ENCODE measurements around the gene GPHA2.
A peak's percentile ranks its signal among the peaks of the same experiment; 100 is the strongest.

The GPHA2 gene

GRCh38 chr11:64894070-64894811, 41.5 kb downstream of the GPHA2 start:
- Histone ChIP-seq H3K27ac (ENCODE audit: low read length) (no peak overlapping the region), H3K9ac (ENCODE audit: low read depth, low read length) (no peak overlapping the region; the same call in 1 of the 2 replicates), H3K9me3 (ENCODE audit: insufficient read depth, low read depth, low read length) (no peaks in the 10 kb centered on the region), H3K27me3 (ENCODE audit: insufficient read depth, low read length) (no peaks in the 10 kb centered on the region), H3K4me1 (ENCODE audit: insufficient read depth, low read length) (no peaks in the 10 kb centered on the region), H3K4me3 (ENCODE audit: low read length) (no peak overlapping the region), H3K36me3 (ENCODE audit: insufficient read depth, low read depth, low read length) (peaks cover 9% of the 10 kb centered on the region; the same call in 1 of the 2 replicates)

GRCh38 chr11:64893194-64894069, 42.3 kb downstream of the GPHA2 start:
- Histone ChIP-seq H3K9me3 (ENCODE audit: insufficient read depth, low read depth, low read length) (no peaks in the 10 kb centered on the region), H3K4me1 (ENCODE audit: insufficient read depth, low read length) (no peaks in the 10 kb centered on the region), H3K4me3 (ENCODE audit: low read length) (no peak overlapping the region), H3K27me3 (ENCODE audit: insufficient read depth, low read length) (no peaks in the 10 kb centered on the region), H3K36me3 (ENCODE audit: insufficient read depth, low read depth, low read length) (peaks cover 9% of the 10 kb centered on the region; the same call in 1 of the 2 replicates), H3K27ac (ENCODE audit: low read length) (no peak overlapping the region), H3K9ac (ENCODE audit: low read depth, low read length) (no peak overlapping the region; the same call in 1 of the 2 replicates)

- peaks cover 9% of the 10 kb centered on the region; the same call in 1 of the 2 replicates for H3K36me3 ChIP-seq (ENCODE audit: insufficient read depth, low read depth, low read length)
- H3K4me1 ChIP-seq (ENCODE audit: insufficient read depth, low read length) = peaks cover 3% of the 10 kb centered on the region; the same call in 1 of the 2 replicates
- no peaks in the 10 kb centered on the region for H3K9me3 ChIP-seq (ENCODE audit: insufficient read depth, low read depth, low read length)
- no peak overlapping the region for H3K9ac ChIP-seq (ENCODE audit: low read depth, low read length)
- H3K27me3 ChIP-seq (ENCODE audit: insufficient read depth, low read length) = no peaks in the 10 kb centered on the region
- H3K4me3 ChIP-seq (ENCODE audit: low read length) = no peak overlapping the region
- no peak overlapping the region for H3K27ac ChIP-seq (ENCODE audit: low read length)
Measured at GRCh38 chr11:64892838-64893193, 42.9 kb downstream of the GPHA2 start.

- Histone ChIP-seq H3K27me3 (ENCODE audit: insufficient read depth, low read length) (no peaks in the 10 kb centered on the region), H3K4me1 (ENCODE audit: insufficient read depth, low read length) (peaks cover 3% of the 10 kb centered on the region; the same call in 1 of the 2 replicates), H3K9ac (ENCODE audit: low read depth, low read length) (no peak overlapping the region), H3K27ac (ENCODE audit: low read length) (no peak overlapping the region), H3K9me3 (ENCODE audit: insufficient read depth, low read depth, low read length) (no peaks in the 10 kb centered on the region), H3K4me3 (ENCODE audit: low read length) (no peak overlapping the region), H3K36me3 (ENCODE audit: insufficient read depth, low read depth, low read length) (peaks cover 5% of the 10 kb centered on the region; the same call in 1 of the 2 replicates)
Measured at GRCh38 chr11:64892411-64892831, 43.3 kb downstream of the GPHA2 start.

- no peak overlapping the region for H3K9ac ChIP-seq (ENCODE audit: low read depth, low read length)
- H3K4me3 ChIP-seq (ENCODE audit: low read length) = no peak overlapping the region
- H3K36me3 ChIP-seq (ENCODE audit: insufficient read depth, low read depth, low read length) = no peaks in the 10 kb centered on the region
- no peak overlapping the region for H3K27ac ChIP-seq (ENCODE audit: low read length)
- H3K4me1 ChIP-seq (ENCODE audit: insufficient read depth, low read length) = peaks cover 3% of the 10 kb centered on the region; the same call in 1 of the 2 replicates
- no peaks in the 10 kb centered on the region for H3K27me3 ChIP-seq (ENCODE audit: insufficient read depth, low read length)
- no peaks in the 10 kb centered on the region for H3K9me3 ChIP-seq (ENCODE audit: insufficient read depth, low read depth, low read length)
Measured at GRCh38 chr11:64891880-64892279, 43.8 kb downstream of the GPHA2 start.

- Histone ChIP-seq H3K4me3 (ENCODE audit: low read length) (no peak overlapping the region), H3K9me3 (ENCODE audit: insufficient read depth, low read depth, low read length) (no peaks in the 10 kb centered on the region), H3K4me1 (ENCODE audit: insufficient read depth, low read length) (peaks cover 3% of the 10 kb centered on the region; the same call in 1 of the 2 replicates), H3K27ac (ENCODE audit: low read length) (no peak overlapping the region), H3K9ac (ENCODE audit: low read depth, low read length) (no peak overlapping the region), H3K27me3 (ENCODE audit: insufficient read depth, low read length) (no peaks in the 10 kb centered on the region), H3K36me3 (ENCODE audit: insufficient read depth, low read depth, low read length) (no peaks in the 10 kb centered on the region)
Measured at GRCh38 chr11:64891215-64891848, 44.4 kb downstream of the GPHA2 start.

- H3K36me3 ChIP-seq (ENCODE audit: insufficient read depth, low read depth, low read length) = no peaks in the 10 kb centered on the region
- no peak overlapping the region for H3K9ac ChIP-seq (ENCODE audit: low read depth, low read length)
- no peaks in the 10 kb centered on the region for H3K27me3 ChIP-seq (ENCODE audit: insufficient read depth, low read length)
- no peak overlapping the region for H3K4me3 ChIP-seq (ENCODE audit: low read length)
- no peak overlapping the region for H3K27ac ChIP-seq (ENCODE audit: low read length)
- no peaks in the 10 kb centered on the region for H3K9me3 ChIP-seq (ENCODE audit: insufficient read depth, low read depth, low read length)
- peaks cover 3% of the 10 kb centered on the region; the same call in 1 of the 2 replicates for H3K4me1 ChIP-seq (ENCODE audit: insufficient read depth, low read length)
Measured at GRCh38 chr11:64890522-64890939, 45.2 kb downstream of the GPHA2 start.

GRCh38 chr11:64888729-64889511, 46.8 kb downstream of the GPHA2 start:
- Histone ChIP-seq H3K9ac (ENCODE audit: low read depth, low read length) (no peak overlapping the region), H3K4me1 (ENCODE audit: insufficient read depth, low read length) (peaks cover 3% of the 10 kb centered on the region; the same call in 1 of the 2 replicates), H3K36me3 (ENCODE audit: insufficient read depth, low read depth, low read length) (no peaks in the 10 kb centered on the region), H3K9me3 (ENCODE audit: insufficient read depth, low read depth, low read length) (no peaks in the 10 kb centered on the region), H3K27me3 (ENCODE audit: insufficient read depth, low read length) (no peaks in the 10 kb centered on the region), H3K27ac (ENCODE audit: low read length) (no peak overlapping the region), H3K4me3 (ENCODE audit: low read length) (no peak overlapping the region)

GRCh38 chr11:64888406-64888728, 47.3 kb downstream of the GPHA2 start:
- Histone ChIP-seq H3K4me1 (ENCODE audit: insufficient read depth, low read length) (peaks cover 3% of the 10 kb centered on the region; the same call in 1 of the 2 replicates), H3K9ac (ENCODE audit: low read depth, low read length) (peak overlapping the region; percentile 62; the same call in 1 of the 2 replicates), H3K4me3 (ENCODE audit: low read length) (peak overlapping the region; percentile 51; the same call in 1 of the 2 replicates), H3K36me3 (ENCODE audit: insufficient read depth, low read depth, low read length) (no peaks in the 10 kb centered on the region), H3K27me3 (ENCODE audit: insufficient read depth, low read length) (no peaks in the 10 kb centered on the region), H3K9me3 (ENCODE audit: insufficient read depth, low read depth, low read length) (no peaks in the 10 kb centered on the region), H3K27ac (ENCODE audit: low read length) (no peak overlapping the region)

GRCh38 chr11:64887757-64888405, 47.8 kb downstream of the GPHA2 start:
- peaks cover 3% of the 10 kb centered on the region; the same call in 1 of the 2 replicates for H3K4me1 ChIP-seq (ENCODE audit: insufficient read depth, low read length)
- no peaks in the 10 kb centered on the region for H3K36me3 ChIP-seq (ENCODE audit: insufficient read depth, low read depth, low read length)
- no peaks in the 10 kb centered on the region for H3K27me3 ChIP-seq (ENCODE audit: insufficient read depth, low read length)
- H3K27ac ChIP-seq (ENCODE audit: low read length) = no peak overlapping the region
- H3K9ac ChIP-seq (ENCODE audit: low read depth, low read length) = peak overlapping the region; percentile 62; the same call in 1 of the 2 replicates
- peak overlapping the region; percentile 51; the same call in 1 of the 2 replicates for H3K4me3 ChIP-seq (ENCODE audit: low read length)
- no peaks in the 10 kb centered on the region for H3K9me3 ChIP-seq (ENCODE audit: insufficient read depth, low read depth, low read length)

Measured in iPS-20b (cell line).